HEK293T (cell line): ENCODE data around the gene CNTLN.
"Not testable (repeated sequence)": the region's sequence is repeated elsewhere in the genome, so short reads cannot be mapped to it uniquely, and the experiment has no call there.

Experiments used
- CTCF ChIA-PET: fragments of 350-600 bp; formaldehyde crosslinking; extraction: SDS; loops from one replicate; lab custom pipeline; 2021; ENCODE audit warnings: antibody characterized with exemption, inconsistent platforms; lab: Yijun Ruan, JAX
- POLR2A ChIA-PET: fragments of 350-600 bp; formaldehyde crosslinking; extraction: SDS; loops from one replicate; lab custom pipeline; 2020; ENCODE audit warnings: antibody characterized with exemption, inconsistent platforms; lab: Yijun Ruan, JAX
- DNase-seq: peaks from one replicate; pipeline ENCODE4 v3.0.0; 2012; ENCODE audit warnings: mixed read lengths; ENCODE audit errors: extremely low spot score
- ARNT ChIP-seq: fragments of 450-650 bp; IDR thresholded peaks from 2 replicates; pipeline ENCODE4 v1.6.1; 2017; ENCODE audit warnings: mild to moderate bottlenecking
- BHLHE40 ChIP-seq: fragments of 450-650 bp; IDR thresholded peaks from 2 replicates; pipeline ENCODE4 v1.6.1; 2016; ENCODE audit warnings: mild to moderate bottlenecking, moderate library complexity, borderline replicate concordance
- CTBP1 ChIP-seq: fragments of 450-650 bp; IDR thresholded peaks from 2 replicates; pipeline ENCODE4 v1.6.1; 2016; ENCODE audit warnings: borderline replicate concordance
- ELF4 ChIP-seq: fragments of 450-650 bp; IDR thresholded peaks from 2 replicates; pipeline ENCODE4 v1.6.1; 2017; ENCODE audit warnings: antibody characterized with exemption
- FOXA1 ChIP-seq: fragments of 450-650 bp; IDR thresholded peaks from 2 replicates; pipeline ENCODE4 v1.6.1; 2016; ENCODE audit warnings: mild to moderate bottlenecking
- FOXK2 ChIP-seq: fragments of 450-650 bp; IDR thresholded peaks from 2 replicates; pipeline ENCODE4 v1.6.1; 2016; ENCODE audit warnings: mild to moderate bottlenecking
- FOXM1 ChIP-seq: fragments of 450-650 bp; IDR thresholded peaks from 2 replicates; pipeline ENCODE4 v1.6.1; 2017; ENCODE audit warnings: mild to moderate bottlenecking, borderline replicate concordance
- HDGF ChIP-seq: fragments of 450-650 bp; IDR thresholded peaks from 2 replicates; pipeline ENCODE4 v1.6.1; 2017; ENCODE audit warnings: antibody characterized with exemption, borderline replicate concordance
- L3MBTL2 ChIP-seq: fragments of 450-650 bp; conservative IDR thresholded peaks from 2 replicates; pipeline ENCODE4 v1.6.1; 2016; ENCODE audit warnings: mild to moderate bottlenecking
- LEF1 ChIP-seq: fragments of 450-650 bp; IDR thresholded peaks from 2 replicates; pipeline ENCODE4 v1.6.1; 2017; ENCODE audit warnings: mild to moderate bottlenecking, borderline replicate concordance
- NFRKB ChIP-seq: fragments of 450-650 bp; IDR thresholded peaks from 2 replicates; pipeline ENCODE4 v1.6.1; 2016; ENCODE audit warnings: mild to moderate bottlenecking, moderate library complexity
- PKNOX1 ChIP-seq: fragments of 450-650 bp; IDR thresholded peaks from 2 replicates; pipeline ENCODE4 v1.6.1; 2016
- SP1 ChIP-seq: fragments of 450-650 bp; IDR thresholded peaks from 2 replicates; pipeline ENCODE4 v1.6.1; 2017
- SUZ12 ChIP-seq: fragments of 450-650 bp; IDR thresholded peaks from 2 replicates; pipeline ENCODE4 v1.6.1; 2016; ENCODE audit warnings: mild to moderate bottlenecking
- TARDBP ChIP-seq: fragments of 450-650 bp; IDR thresholded peaks from 2 replicates; pipeline ENCODE4 v1.6.1; 2016
- ZNF384 ChIP-seq: fragments of 450-650 bp; IDR thresholded peaks from 2 replicates; pipeline ENCODE4 v1.6.1; 2016

CNTLN gene

GRCh38 chr9:17222932-17223331 lies 88.1 kb downstream of the CNTLN start:
- ChIA-PET CTCF (no interaction called here), POLR2A (no interaction called here)
- DNase-seq: no peak
- no peak for TF ChIP-seq ARNT
- TF ChIP-seq HDGF: no peak
- TF ChIP-seq FOXK2: no peak
- no peak for TF ChIP-seq BHLHE40
- TF ChIP-seq NFRKB: no peak
- TF ChIP-seq LEF1: no peak
- no peak for TF ChIP-seq CTBP1
- TF ChIP-seq PKNOX1: no peak
- no peak for TF ChIP-seq ELF4
- no peak for TF ChIP-seq TARDBP

- DNase-seq: no peak
- TF ChIP-seq LEF1 (no peak), FOXA1 (no peak), NFRKB (no peak), TARDBP (no peak), ZNF384 (no peak), ELF4 (no peak), SUZ12 (no peak), PKNOX1 (no peak), BHLHE40 (no peak)
- ChIA-PET POLR2A (no interaction called here), CTCF (no interaction called here)
Observed at GRCh38 chr9:17225407-17225806, 90.6 kb downstream of the CNTLN start.

- CTCF ChIA-PET: no interaction called here
- POLR2A ChIA-PET: no interaction called here
- TF ChIP-seq FOXK2 (no peak), FOXM1 (no peak)
- DNase-seq: no peak
Observed at GRCh38 chr9:17229945-17230560, 95.2 kb downstream of the CNTLN start.

- ChIA-PET CTCF (no interaction called here), POLR2A (no interaction called here)
- no peak for TF ChIP-seq SP1
- no peak for TF ChIP-seq PKNOX1
- no peak for TF ChIP-seq L3MBTL2
- no peak for TF ChIP-seq ARNT
- no peak for TF ChIP-seq HDGF
- TF ChIP-seq FOXK2: no peak
- no peak for TF ChIP-seq SUZ12
- no peak for TF ChIP-seq NFRKB
- no peak for TF ChIP-seq TARDBP
- TF ChIP-seq LEF1: no peak
- TF ChIP-seq ELF4: no peak
- no peak for TF ChIP-seq FOXA1
- no peak for TF ChIP-seq BHLHE40
- TF ChIP-seq CTBP1: no peak
- TF ChIP-seq ZNF384: no peak
- no peak for TF ChIP-seq FOXM1
- DNase-seq: no peak
Observed at GRCh38 chr9:17230646-17231045, 95.8 kb downstream of the CNTLN start.

GRCh38 chr9:17236147-17236546 lies 101.3 kb downstream of the CNTLN start:
- POLR2A ChIA-PET: no interaction called here
- no peak for DNase-seq
- CTCF ChIA-PET: no interaction called here
- no peak for TF ChIP-seq ZNF384
- no peak for TF ChIP-seq LEF1
- TF ChIP-seq TARDBP: no peak
- TF ChIP-seq FOXA1: no peak
- TF ChIP-seq NFRKB: no peak
- TF ChIP-seq CTBP1: no peak
- TF ChIP-seq SP1: no peak
- no peak for TF ChIP-seq ELF4
- no peak for TF ChIP-seq FOXM1
- TF ChIP-seq SUZ12: no peak

GRCh38 chr9:17246770-17247169 lies 111.9 kb downstream of the CNTLN start:
- TF ChIP-seq TARDBP (no peak), ARNT (no peak), NFRKB (no peak), ELF4 (no peak), ZNF384 (no peak), HDGF (no peak), FOXK2 (no peak), SP1 (no peak), FOXA1 (no peak), SUZ12 (no peak)
- DNase-seq: no peak
- ChIA-PET POLR2A (no interaction called here), CTCF (interaction anchor here (0.6 kb wide), 1 partner anchor 173 kb away, joined by 3 read pairs; no protein-coding TSS in a partner anchor)

- TF ChIP-seq ELF4 (no peak), FOXK2 (no peak), SUZ12 (no peak), ARNT (no peak), L3MBTL2 (no peak), FOXA1 (no peak)
- ChIA-PET POLR2A (no interaction called here), CTCF (no interaction called here)
- no peak for DNase-seq
Observed at GRCh38 chr9:17251100-17251499, 116.3 kb downstream of the CNTLN start.

- DNase-seq, POLR2A ChIA-PET, CTCF ChIA-PET: not testable (repeated sequence)
Observed at GRCh38 chr9:17268531-17269188, 133.8 kb downstream of the CNTLN start.
